GM21381 (cell line): Measurements from ENCODE around the gene HRH1.
"Not testable (repeated sequence)": the region's sequence is repeated elsewhere in the genome, so short reads cannot be mapped to it uniquely, and the experiment has no call there.

Experiments
- ATAC-seq: cut with Tn5 transposase; IDR thresholded peaks from one replicate; pipeline ENCODE4 v1.9.1; 2021; ENCODE audit warnings: mild to moderate bottlenecking, moderate library complexity; ENCODE audit not compliant: unreplicated experiment

HRH1 gene

DNA sequence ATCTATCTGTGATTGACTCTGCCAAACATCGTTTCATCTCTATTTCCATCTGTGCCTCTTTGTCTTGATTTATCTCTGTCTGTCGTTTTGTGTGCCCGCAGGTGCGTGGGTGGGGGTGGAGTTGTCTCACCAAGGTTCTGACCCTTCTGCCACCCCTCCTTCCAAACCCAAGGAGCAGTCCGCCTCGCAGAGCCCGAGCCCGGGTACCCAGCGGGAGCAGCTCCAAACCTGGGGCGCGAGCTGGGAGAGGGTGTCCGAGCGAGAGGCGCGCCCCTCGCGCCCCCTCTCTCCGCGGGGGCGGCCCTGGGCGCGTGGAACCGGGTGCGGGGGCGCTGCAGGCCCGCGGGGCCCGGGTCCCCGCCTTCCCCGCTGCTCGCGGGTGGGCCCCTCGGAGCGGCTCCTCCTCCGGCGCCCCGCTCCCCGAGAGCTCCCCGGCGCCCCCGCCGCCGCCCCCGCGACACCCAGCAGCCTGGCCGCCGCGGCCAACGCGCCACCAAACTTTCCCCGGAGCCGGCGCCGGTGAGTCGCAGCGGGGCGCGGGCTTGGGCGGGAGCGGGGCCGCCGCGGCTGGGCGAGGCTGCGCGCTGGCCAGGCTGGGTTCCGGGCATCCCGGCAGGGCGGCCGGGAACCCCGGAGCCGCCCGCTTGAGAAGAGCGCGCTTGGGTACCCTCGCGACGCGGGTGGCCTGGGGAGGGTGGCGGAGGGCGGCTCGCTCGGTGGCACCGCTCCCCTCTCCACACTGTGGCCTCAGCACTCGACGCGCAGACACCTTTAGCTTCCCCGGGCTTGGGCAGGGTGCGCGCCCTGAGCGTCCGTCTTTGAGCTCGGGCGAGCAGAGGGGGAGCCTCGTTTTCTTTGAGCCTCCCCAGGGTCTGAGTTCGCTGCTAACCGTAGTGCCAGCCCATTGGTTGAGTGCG lies at the start of gene HRH1:
HRH1 (plus strand) TSS at position 458 of the 917 bp plus-strand sequence. CDS start 104,545 bp downstream, outside the sequence.
- no peak for ATAC-seq

DNA sequence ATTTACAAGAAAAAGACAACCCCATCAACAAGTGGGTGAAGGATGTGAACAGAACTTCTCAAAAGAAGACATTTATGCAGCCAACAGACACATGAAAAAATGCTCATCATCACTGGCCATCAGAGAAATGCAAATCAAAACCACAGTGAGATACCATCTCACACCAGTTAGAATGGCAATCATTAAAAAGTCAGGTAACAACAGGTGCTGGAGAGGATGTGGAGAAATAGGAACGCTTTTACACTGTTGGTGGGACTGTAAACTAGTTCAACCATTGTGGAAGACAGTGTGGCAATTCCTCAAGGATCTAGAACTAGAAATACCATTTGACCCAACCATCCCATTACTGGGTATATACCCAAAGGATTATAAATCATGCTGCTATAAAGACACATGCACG lies 41.0 kb upstream of the HRH1 start:
- not testable (repeated sequence) for ATAC-seq

DNA sequence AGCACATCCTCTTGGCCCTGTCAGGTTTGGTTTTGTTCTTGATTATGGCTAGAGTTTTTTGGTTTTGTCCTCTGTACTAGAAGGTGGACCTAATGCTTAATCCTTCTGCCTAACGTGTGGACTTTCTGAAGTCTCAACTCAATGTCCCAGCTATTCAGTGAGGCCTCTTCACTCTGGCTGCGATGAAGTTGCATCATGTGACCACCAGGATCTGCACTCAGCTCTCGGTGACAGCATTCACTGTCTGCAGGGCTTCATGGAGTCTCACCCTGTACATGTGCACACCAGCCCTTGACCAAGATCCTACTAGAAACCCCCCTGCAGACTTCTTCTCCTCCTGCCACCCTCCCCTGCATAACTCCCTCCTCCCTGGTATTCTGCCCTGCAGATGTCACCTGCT lies 38.7 kb upstream of the HRH1 start:
- ATAC-seq: no peak

GRCh38 chr3:11116336-11117059 lies 37.8 kb upstream of the HRH1 start:
- ATAC-seq: no peak

DNA sequence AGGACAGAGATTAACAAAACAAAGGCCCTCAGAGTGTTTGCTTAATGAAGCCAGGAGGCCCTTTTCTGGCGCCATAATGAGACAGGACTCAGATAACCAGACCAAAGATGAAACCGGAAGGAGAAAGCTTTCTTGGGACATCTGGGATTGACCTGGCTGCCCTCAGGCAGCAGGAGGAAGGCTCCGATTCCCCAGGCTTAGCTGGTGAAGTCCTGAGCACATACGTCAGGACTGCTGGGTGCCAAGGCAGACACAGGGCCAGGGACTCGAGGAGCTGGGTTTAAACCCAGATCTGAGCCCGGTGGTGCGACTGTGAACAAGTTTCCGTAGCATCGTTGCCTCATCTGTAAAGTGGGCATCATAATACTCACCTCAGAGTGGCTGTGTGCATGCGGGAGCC lies 36.7 kb upstream of the HRH1 start:
- no peak for ATAC-seq

- no peak for ATAC-seq
These were observed 36.1 kb upstream of the HRH1 start for GRCh38 chr3:11118181-11118682.

DNA sequence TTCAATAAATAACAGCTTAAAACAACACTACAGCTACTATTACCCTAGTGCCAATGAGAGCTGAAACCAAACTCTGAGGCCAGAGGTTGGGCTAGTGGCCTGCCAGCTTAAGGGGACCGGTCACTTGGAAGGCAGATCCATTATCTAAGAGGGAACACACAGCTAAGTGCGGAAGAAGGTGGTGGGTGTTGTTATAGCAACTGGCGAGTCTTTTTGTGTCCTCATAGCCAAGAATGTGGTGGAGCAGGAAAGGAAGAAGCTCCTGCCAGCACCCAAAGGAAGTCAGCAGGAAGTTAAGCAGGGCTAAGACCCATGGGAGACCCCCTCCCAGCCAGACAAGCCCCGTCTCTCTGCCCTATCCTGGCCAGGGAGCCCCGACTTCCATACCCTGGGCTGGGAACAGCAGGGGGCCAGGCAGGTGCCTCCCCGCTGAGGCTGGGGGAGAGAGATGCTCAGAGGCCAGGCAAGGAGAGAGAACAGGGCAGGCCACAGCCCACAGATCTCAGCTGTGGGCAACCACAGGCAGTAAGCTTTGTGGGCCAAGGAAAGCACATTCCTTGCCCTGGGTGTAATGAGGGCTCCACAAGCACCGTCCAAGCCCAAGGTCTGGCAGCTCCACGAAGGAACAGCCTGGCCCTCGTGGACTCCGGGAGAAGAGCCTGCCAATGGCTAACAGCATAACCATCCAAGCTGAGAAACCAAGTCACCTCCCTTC lies 34.0 kb upstream of the HRH1 start:
- no peak for ATAC-seq

DNA sequence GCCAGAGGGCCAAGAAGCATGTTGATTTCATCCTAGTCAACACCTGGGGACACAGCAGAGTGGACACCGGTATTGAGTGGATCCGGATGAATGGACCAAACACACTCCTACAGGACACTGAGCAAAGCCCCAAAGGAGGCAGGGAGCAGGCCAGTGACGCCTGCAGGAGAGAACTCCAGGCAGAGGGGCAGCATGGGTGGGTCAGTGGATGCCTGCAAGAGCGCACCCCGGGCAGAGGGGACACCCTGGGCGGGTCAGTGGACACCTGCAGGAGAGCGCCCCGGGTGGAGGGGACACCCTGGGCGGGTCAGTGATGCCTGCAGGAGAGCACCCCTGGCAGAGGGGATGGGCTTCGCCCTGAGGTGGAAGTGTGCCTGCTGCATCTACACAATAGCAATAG lies 27.6 kb upstream of the HRH1 start:
- no peak for ATAC-seq

- ATAC-seq: no peak
These were observed 25.3 kb upstream of the HRH1 start for GRCh38 chr3:11128682-11129632.

DNA sequence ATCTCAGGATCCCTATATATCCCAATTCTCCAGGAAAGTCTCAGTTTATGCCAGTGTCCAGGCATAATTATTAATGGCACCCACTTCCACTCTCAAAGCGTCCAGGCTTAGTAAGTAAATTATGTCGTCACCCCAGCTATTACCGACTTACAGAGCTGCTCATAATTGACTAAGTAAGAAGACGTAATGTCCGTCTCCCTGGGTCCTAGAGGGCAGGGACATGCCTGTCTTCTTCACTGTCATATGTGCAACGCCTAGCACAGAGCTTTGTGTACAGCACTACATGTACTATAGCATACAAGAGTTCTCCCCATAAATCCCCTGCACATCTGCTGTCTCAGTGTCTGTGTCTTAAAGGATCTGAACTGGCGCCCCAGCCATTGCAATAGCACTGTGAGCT lies 23.9 kb upstream of the HRH1 start:
- no peak for ATAC-seq

- ATAC-seq: no peak
These were observed 22.9 kb upstream of the HRH1 start for GRCh38 chr3:11131371-11131770.

DNA sequence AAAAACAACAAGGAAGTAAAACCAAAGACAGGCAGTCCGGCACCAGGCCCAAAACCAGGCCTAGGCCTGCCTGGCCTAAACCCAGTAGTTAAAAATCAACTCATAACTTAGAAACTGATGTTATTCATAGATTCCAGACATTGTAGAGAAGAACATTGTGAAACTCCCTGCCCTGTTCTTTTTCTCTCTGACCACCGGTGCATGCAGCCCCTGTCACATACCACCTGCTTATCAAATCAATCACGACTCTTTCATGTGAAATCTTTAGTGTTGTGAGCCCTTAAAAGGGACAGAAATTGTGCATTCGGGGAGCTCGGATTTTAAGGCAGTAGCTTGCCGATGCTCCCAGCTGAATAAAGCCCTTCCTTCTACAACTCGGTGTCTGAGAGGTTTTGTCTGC lies 22.4 kb upstream of the HRH1 start:
- ATAC-seq: not testable (repeated sequence)

- no peak for ATAC-seq
These were observed 21.4 kb upstream of the HRH1 start for GRCh38 chr3:11132861-11133260.

DNA sequence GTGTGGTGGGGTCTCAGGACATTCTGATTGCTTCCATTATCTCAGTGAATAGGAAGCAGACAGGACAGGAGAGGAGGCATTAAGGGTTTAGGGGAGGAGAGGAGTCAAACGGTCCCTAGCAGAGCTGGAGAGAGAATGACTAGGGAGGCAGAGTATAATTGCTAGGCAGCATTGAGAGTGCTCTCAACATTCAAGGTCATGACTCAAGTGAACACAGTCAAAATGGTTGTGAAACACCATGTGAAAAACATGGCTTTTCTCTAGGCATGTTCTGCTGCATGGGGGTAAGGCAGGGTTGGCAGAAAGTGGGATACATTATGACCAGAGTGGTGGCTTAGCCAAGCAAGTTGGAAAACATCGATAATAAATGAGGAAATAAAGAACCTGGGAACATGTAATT lies 19.5 kb upstream of the HRH1 start:
- no peak for ATAC-seq

GRCh38 chr3:11136116-11136515 lies 18.2 kb upstream of the HRH1 start:
- no peak for ATAC-seq

- ATAC-seq: no peak
These were observed 17.3 kb upstream of the HRH1 start for GRCh38 chr3:11136830-11137626.

GRCh38 chr3:11137627-11137959 lies 16.7 kb upstream of the HRH1 start:
- no peak for ATAC-seq

DNA sequence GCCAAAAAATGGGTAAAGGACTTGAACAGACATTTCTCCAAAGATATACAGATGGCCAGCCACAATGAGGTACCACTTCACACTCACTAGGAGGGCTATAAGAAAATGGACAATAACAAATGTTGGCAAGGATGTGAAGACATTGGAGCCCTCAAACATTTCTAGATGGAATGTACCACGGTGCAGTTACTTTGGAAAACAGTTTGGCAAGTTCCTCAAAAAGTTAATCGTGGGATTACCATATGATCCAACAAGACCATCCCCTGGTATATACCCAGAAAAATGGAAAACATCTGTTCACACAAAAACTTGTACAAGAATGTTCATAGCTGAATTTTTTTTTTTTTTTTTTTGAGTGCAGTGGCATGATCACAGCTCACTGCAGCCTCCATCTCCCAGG lies 15.9 kb upstream of the HRH1 start:
- ATAC-seq: no peak

DNA sequence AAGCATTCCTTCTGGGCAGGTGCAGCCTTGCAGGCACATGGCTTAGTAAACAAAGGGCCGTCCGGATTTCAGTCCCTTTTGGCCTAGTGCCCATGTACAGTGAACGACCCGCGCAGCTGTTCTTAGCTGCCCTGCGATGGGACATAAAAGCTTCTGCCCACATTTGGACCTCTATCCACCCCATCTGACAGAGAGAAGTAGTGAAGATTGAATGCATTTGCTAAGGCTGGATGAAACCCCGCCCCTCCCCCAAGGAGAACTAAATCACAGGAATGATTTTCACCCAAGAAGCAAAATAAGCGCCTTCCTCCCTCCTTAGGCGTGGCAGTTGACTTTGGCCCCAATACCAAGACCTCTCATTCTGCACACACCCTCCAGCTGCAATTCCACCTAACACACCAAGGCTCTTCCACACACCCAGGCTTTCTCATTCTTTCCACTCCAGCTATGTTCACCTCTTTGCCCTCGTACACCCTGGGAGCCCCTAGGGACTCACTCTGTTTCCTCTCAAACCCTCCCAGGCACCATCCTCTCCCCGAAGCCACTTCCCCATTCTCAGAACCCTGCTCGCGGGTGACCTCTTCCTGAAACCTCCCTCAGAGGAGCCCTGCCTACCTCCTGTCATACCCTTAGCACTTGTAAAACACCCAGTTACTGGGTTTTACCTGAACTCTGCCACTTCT lies 14.1 kb upstream of the HRH1 start:
- peak; percentile 98 for ATAC-seq
